Lower leg skin (tissue), 3 donors: ENCODE results near the gene GPR39.

ENCODE experiments used
- CTCF ChIP-seq, 3 donors: fragments of 450-650 bp; IDR thresholded peaks; one replicate each; pipeline ENCODE4 v1.5.1; 2016; ENCODE audit warnings: antibody characterized with exemption in 3 of 3, mild to moderate bottlenecking in 3 of 3, moderate library complexity in 2 of 3
- POLR2A ChIP-seq, 2 donors: fragments of 450-650 bp; IDR thresholded peaks; one replicate each; pipeline ENCODE4 v1.6.1; 2016 to 2017; ENCODE audit warnings: antibody characterized with exemption in 2 of 2, mild to moderate bottlenecking in 1 of 2, moderate library complexity in 1 of 2

- TF ChIP-seq CTCF (IDR thresholded peaks at IDR 0.05) (no peak), POLR2A (IDR thresholded peaks at IDR 0.05) (no peak)
Observed at GRCh38 chr2:132560562-132560961, 144.0 kb downstream of the GPR39 start.
